DMS 273 treated with DMSO at 0.1 percent for 48 hours (cell line): ENCODE data around the gene PRKG1.
A peak's percentile ranks its signal among the peaks of the same experiment; 100 is the strongest.

Experiments
- DNase-seq: peaks from one replicate; lab custom pipeline; 2025; lab: John Stamatoyannopoulos, UW

PRKG1 gene

GRCh38 chr10:51760864-51761640 lies 686.8 kb downstream of the PRKG1 start:
- no peak for DNase-seq

GRCh38 chr10:51763746-51764145 lies 689.5 kb downstream of the PRKG1 start:
- no peak for DNase-seq

- no peak for DNase-seq
Measured at GRCh38 chr10:51765284-51765971, 691.1 kb downstream of the PRKG1 start.

GRCh38 chr10:51766423-51767102 lies 692.3 kb downstream of the PRKG1 start:
- no peak for DNase-seq

- DNase-seq, result no peak
Measured at GRCh38 chr10:51767103-51767763, 692.9 kb downstream of the PRKG1 start.

- DNase-seq, result peak; percentile 5
Measured at GRCh38 chr10:51768886-51769465, 694.7 kb downstream of the PRKG1 start.

GRCh38 chr10:51770709-51771108 lies 696.4 kb downstream of the PRKG1 start:
- DNase-seq, result no peak

GRCh38 chr10:51772387-51772786 lies 698.1 kb downstream of the PRKG1 start:
- DNase-seq, result no peak

- no peak for DNase-seq
Measured at GRCh38 chr10:51773681-51774080, 699.4 kb downstream of the PRKG1 start.

GRCh38 chr10:51783941-51784340 lies 709.7 kb downstream of the PRKG1 start:
- DNase-seq, result no peak

GRCh38 chr10:51786016-51786683 lies 711.9 kb downstream of the PRKG1 start:
- no peak for DNase-seq

GRCh38 chr10:51786684-51787035 lies 712.4 kb downstream of the PRKG1 start:
- DNase-seq, result no peak

GRCh38 chr10:51788273-51788672 lies 714.0 kb downstream of the PRKG1 start:
- DNase-seq, result no peak

GRCh38 chr10:51789118-51789517 lies 714.8 kb downstream of the PRKG1 start:
- no peak for DNase-seq

- no peak for DNase-seq
Measured at GRCh38 chr10:51789903-51790302, 715.6 kb downstream of the PRKG1 start.

GRCh38 chr10:51792678-51793077 lies 718.4 kb downstream of the PRKG1 start:
- DNase-seq, result no peak

GRCh38 chr10:51800121-51800520 lies 725.8 kb downstream of the PRKG1 start:
- DNase-seq, result no peak

- DNase-seq, result no peak
Measured at GRCh38 chr10:51800725-51801424, 726.6 kb downstream of the PRKG1 start.

- no peak for DNase-seq
Measured at GRCh38 chr10:51802030-51802429, 727.7 kb downstream of the PRKG1 start.

GRCh38 chr10:51804866-51805265 lies 730.6 kb downstream of the PRKG1 start:
- no peak for DNase-seq
